SU-DHL-6 (cell line): ENCODE measurements around the gene C10orf105.

ENCODE experiments used
- H2AFZ ChIP-seq: fragments of 200-600 bp; sonication (generic); 2 replicates; pipeline ENCODE4 v1.6.1; 2014; ENCODE audit warnings: low read depth, mild to moderate bottlenecking, moderate library complexity, mixed read lengths, antibody characterized with exemption, low read length; ENCODE audit not compliant: severe bottlenecking
- H3F3A ChIP-seq: fragments of 200-600 bp; shearing (Covaris generic); 2 replicates; pipeline ENCODE4 v1.6.0; 2016; ENCODE audit warnings: antibody characterized with exemption, mild to moderate bottlenecking; ENCODE audit not compliant: insufficient read depth
- H3K27ac ChIP-seq: fragments of 200-600 bp; sonication (generic); 2 replicates; pipeline ENCODE4 v1.5.1; 2016; ENCODE audit warnings: low read depth, mild to moderate bottlenecking, low read length, moderate library complexity, mixed read lengths
- H3K27me3 ChIP-seq: fragments of 200-600 bp; sonication (generic), shearing (Covaris generic); 2 replicates; pipeline ENCODE4 v1.6.0; 2014; ENCODE audit warnings: mild to moderate bottlenecking, low read length
- H3K36me3 ChIP-seq: fragments of 200-600 bp; sonication (generic); 2 replicates; pipeline ENCODE4 v1.6.1; 2014; ENCODE audit warnings: mild to moderate bottlenecking, low read length, mixed read lengths
- H3K4me2 ChIP-seq: fragments of 300-600, 200-600 bp; shearing (Covaris generic), sonication (generic); 2 replicates; pipeline ENCODE4 v1.6.0; 2014; ENCODE audit warnings: low read length, low read depth, mild to moderate bottlenecking; ENCODE audit not compliant: poor library complexity, severe bottlenecking
- H3K4me3 ChIP-seq: fragments of 200-600 bp; sonication (generic); 2 replicates; pipeline ENCODE4 v1.5.1; 2014; ENCODE audit warnings: antibody characterized with exemption, low read length, mild to moderate bottlenecking, mixed read lengths; ENCODE audit not compliant: insufficient read depth, poor library complexity, severe bottlenecking
- H3K79me2 ChIP-seq: fragments of 200-600 bp; sonication (generic); 2 replicates; pipeline ENCODE4 v1.6.1; 2014; ENCODE audit warnings: mild to moderate bottlenecking, low read length, moderate library complexity; ENCODE audit not compliant: insufficient read depth
- H3K9ac ChIP-seq: fragments of 200-600 bp; sonication (generic); 2 replicates; pipeline ENCODE4 v1.7.0; 2014; ENCODE audit warnings: mild to moderate bottlenecking, low read length
- H3K9me2 ChIP-seq: fragments of 200-600 bp; sonication (generic); replicated peaks from 2 replicates; pipeline ENCODE4 v1.6.1; 2014; ENCODE audit warnings: low read length; ENCODE audit not compliant: insufficient read depth
- H3K9me3 ChIP-seq: fragments of 200-600 bp; sonication (generic); 2 replicates; pipeline ENCODE4 v1.6.1; 2014; ENCODE audit warnings: low read length, mixed read lengths; ENCODE audit not compliant: insufficient read depth
- H4K20me1 ChIP-seq: fragments of 200-600 bp; sonication (generic); 2 replicates; pipeline ENCODE4 v1.6.1; 2014; ENCODE audit warnings: low read depth, mild to moderate bottlenecking, antibody characterized with exemption, low read length, moderate library complexity, mixed read lengths
- EZH2phosphoT487 ChIP-seq: fragments of 200-600 bp; sonication (generic), shearing (Covaris generic); conservative IDR thresholded peaks from 2 replicates; pipeline ENCODE4 v1.6.1; 2018; ENCODE audit warnings: mild to moderate bottlenecking, antibody characterized with exemption, low read length, moderate library complexity, mixed read lengths
- TF ChIP-seq, protein P1 (sequence below): fragments of 200-600 bp; sonication (generic); IDR thresholded peaks from one replicate; pipeline ENCODE4 v1.5.1; 2017; ENCODE audit warnings: antibody characterized with exemption, mild to moderate bottlenecking, low read length, moderate library complexity; ENCODE audit not compliant: insufficient read depth, poor library complexity, severe bottlenecking

Gene C10orf105

DNA sequence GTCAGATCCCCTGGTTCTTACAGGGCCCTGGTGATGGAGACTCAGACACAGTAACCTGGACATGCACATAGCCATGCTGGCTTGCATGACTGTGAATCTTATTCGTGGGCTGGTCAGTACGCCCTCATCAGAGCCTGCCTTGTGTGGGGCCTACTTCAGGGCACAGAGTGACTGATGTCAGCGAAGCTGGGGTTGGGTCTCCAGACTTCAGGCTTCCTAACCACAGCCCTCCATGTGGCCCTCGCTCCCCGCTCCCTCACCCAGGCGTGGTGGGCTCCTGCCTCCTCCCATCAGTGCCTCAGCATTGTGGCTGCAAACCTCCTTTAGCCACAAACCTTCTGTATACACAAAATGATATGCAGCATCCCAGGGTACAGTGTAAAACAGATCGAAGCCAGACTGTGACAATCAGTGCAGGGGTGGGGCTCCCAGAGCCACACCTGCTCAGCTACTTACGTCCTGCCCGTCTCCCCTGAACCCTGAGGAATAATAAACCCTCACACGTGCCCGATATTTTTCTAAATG lies 7.1 kb upstream of the C10orf105 start:
- Histone ChIP-seq H3F3A (no peaks in the 10 kb centered on the region), H4K20me1 (no peaks in the 10 kb centered on the region), H3K79me2 (no peaks in the 10 kb centered on the region), H3K4me2 (no peak overlapping the region), H3K9ac (no peak overlapping the region), H3K36me3 (no peaks in the 10 kb centered on the region), H3K27me3 (no peaks in the 10 kb centered on the region), H3K27ac (peak overlapping the region; percentile 62), H3K4me3 (no peak overlapping the region), H3K9me3 (no peaks in the 10 kb centered on the region), H2AFZ (no peak overlapping the region), H3K9me2 (no peaks in the 10 kb centered on the region)
- TF ChIP-seq, protein P1, sequence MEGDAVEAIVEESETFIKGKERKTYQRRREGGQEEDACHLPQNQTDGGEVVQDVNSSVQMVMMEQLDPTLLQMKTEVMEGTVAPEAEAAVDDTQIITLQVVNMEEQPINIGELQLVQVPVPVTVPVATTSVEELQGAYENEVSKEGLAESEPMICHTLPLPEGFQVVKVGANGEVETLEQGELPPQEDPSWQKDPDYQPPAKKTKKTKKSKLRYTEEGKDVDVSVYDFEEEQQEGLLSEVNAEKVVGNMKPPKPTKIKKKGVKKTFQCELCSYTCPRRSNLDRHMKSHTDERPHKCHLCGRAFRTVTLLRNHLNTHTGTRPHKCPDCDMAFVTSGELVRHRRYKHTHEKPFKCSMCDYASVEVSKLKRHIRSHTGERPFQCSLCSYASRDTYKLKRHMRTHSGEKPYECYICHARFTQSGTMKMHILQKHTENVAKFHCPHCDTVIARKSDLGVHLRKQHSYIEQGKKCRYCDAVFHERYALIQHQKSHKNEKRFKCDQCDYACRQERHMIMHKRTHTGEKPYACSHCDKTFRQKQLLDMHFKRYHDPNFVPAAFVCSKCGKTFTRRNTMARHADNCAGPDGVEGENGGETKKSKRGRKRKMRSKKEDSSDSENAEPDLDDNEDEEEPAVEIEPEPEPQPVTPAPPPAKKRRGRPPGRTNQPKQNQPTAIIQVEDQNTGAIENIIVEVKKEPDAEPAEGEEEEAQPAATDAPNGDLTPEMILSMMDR = no peak
- no peak for TF ChIP-seq EZH2phosphoT487

DNA sequence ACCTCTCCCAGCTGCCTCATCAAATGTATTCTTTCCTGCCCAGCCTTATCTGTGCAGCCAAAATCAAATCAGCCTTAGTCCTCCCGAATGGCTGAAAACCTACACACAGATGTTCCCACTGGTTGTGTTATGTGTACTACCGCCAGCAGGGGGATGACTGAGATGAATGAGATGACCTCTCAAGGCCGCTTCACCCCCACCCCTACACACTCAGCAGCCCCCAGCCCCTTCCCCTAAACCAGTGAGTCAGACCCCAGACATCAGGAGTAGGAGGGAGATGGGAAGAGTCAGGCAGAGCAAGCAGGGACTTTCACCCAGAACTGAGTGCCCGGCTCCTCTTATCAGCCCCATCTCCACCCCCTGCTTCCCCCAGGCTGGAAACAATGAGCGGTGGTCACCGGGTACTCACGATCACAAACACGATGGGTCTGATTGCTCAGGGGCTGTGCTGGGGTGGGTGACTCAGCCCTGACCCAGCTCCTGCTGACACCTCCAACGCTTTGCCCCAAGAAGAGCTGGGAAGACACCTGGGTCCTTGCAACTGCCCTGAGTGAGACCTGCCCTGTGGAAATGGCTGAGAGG lies 6.5 kb upstream of the C10orf105 start:
- H3K9ac ChIP-seq = no peak overlapping the region
- H3K9me3 ChIP-seq = no peaks in the 10 kb centered on the region
- no peak overlapping the region for H3K27ac ChIP-seq
- no peaks in the 10 kb centered on the region for H3K27me3 ChIP-seq
- no peaks in the 10 kb centered on the region for H4K20me1 ChIP-seq
- H3K36me3 ChIP-seq = no peaks in the 10 kb centered on the region
- TF ChIP-seq, protein P1 = peak; percentile 18
- no peak for TF ChIP-seq EZH2phosphoT487
- no peak overlapping the region for H2AFZ ChIP-seq
- H3K9me2 ChIP-seq = no peaks in the 10 kb centered on the region
- H3F3A ChIP-seq = no peaks in the 10 kb centered on the region
- no peaks in the 10 kb centered on the region for H3K79me2 ChIP-seq
- no peak overlapping the region for H3K4me3 ChIP-seq
- H3K4me2 ChIP-seq = no peak overlapping the region

DNA sequence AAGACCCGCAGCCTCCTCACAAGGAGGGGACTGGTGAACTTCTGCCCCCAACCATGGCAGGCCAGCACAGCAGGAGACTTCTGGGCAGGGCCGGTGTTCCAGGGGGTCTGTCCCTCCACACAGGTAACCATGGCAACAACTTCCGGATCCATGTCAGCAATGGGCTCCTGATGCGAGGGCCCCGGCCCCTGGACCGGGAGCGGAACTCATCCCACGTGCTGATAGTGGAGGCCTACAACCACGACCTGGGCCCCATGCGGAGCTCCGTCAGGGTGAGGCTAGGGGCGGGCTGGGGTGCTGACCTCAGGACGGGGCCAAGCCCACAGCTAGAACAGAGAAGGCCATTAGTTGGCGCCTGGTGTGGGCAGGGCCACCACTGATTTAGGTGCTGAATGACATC lies 5.7 kb upstream of the C10orf105 start:
- Histone ChIP-seq H4K20me1 (no peaks in the 10 kb centered on the region), H3K79me2 (no peaks in the 10 kb centered on the region), H3F3A (no peaks in the 10 kb centered on the region), H3K9ac (no peak overlapping the region), H3K4me3 (no peak overlapping the region), H3K9me3 (no peaks in the 10 kb centered on the region), H3K9me2 (no peaks in the 10 kb centered on the region), H2AFZ (no peak overlapping the region), H3K27ac (no peak overlapping the region), H3K27me3 (no peaks in the 10 kb centered on the region), H3K4me2 (no peak overlapping the region), H3K36me3 (no peaks in the 10 kb centered on the region)
- TF ChIP-seq EZH2phosphoT487 = no peak
- TF ChIP-seq, protein P1 = no peak
